Common myeloid progenitor, CD34-positive (primary cell): Measurements from ENCODE around the gene RELA.
"Not testable (repeated sequence)": the region's sequence is repeated elsewhere in the genome, so short reads cannot be mapped to it uniquely, and the experiment has no call there.

Experiments
- CTCF ChIA-PET: fragments of 350-600 bp; sonication (Branson Sonifier 250); formaldehyde crosslinking; loops from one replicate; lab custom pipeline; 2021; ENCODE audit warnings: antibody characterized with exemption; lab: Charles Lee
- POLR2A ChIA-PET: fragments of 350-600 bp; sonication (Branson Sonifier 250); formaldehyde crosslinking; loops from one replicate; lab custom pipeline; 2021; ENCODE audit warnings: antibody characterized with exemption; lab: Charles Lee
- DNase-seq, 3 donors: peaks; one replicate each; pipeline versions ENCODE4 v3.0.0 to v3.0.0-alpha.2; 2013
- H3K27ac ChIP-seq, 2 experiments: 1 replicate in 1 of 2; 2 replicates in 1 of 2; pipeline ENCODE4 v1.7.0; 2013; ENCODE audit warnings: inconsistent platforms in 2 of 2, low read length in 2 of 2, mild to moderate bottlenecking in 2 of 2, low read depth in 1 of 2, moderate library complexity in 1 of 2; ENCODE audit not compliant: severe bottlenecking in 2 of 2, insufficient read depth in 1 of 2, poor library complexity in 1 of 2
- H3K27me3 ChIP-seq, 5 experiments: replicated peaks in 2 of 5; 1 replicate in 3 of 5; 2 replicates in 2 of 5; pipeline versions ENCODE4 v1.6.1 to v1.7.0; 2013; ENCODE audit warnings: low read length in 4 of 5, mild to moderate bottlenecking in 2 of 5, moderate library complexity in 2 of 5, inconsistent platforms in 1 of 5; ENCODE audit not compliant: insufficient read depth in 5 of 5, control insufficient read depth in 4 of 5
- H3K36me3 ChIP-seq, 4 experiments: 1 replicate in 2 of 4; 2 replicates in 2 of 4; pipeline versions ENCODE4 v1.6.1 to v1.7.0; 2013; ENCODE audit warnings: low read length in 3 of 4, control low read depth in 1 of 4, mild to moderate bottlenecking in 1 of 4; ENCODE audit not compliant: control insufficient read depth in 4 of 4, insufficient read depth in 4 of 4
- H3K4me1 ChIP-seq, 4 experiments: 1 replicate in 3 of 4; 2 replicates in 1 of 4; pipeline versions ENCODE4 v1.6.1 to v1.7.1; 2013; ENCODE audit warnings: low read length in 3 of 4, mild to moderate bottlenecking in 3 of 4, control low read depth in 1 of 4, inconsistent platforms in 1 of 4, moderate library complexity in 1 of 4; ENCODE audit not compliant: control insufficient read depth in 4 of 4, insufficient read depth in 4 of 4; ENCODE audit errors: control extremely low read depth in 1 of 4
- H3K4me3 ChIP-seq, 7 experiments: 1 replicate in 4 of 7; 2 replicates in 3 of 7; pipeline versions ENCODE4 v1.5.1 to v1.7.0; 2013; ENCODE audit warnings: mild to moderate bottlenecking in 7 of 7, low read length in 6 of 7, moderate library complexity in 6 of 7, inconsistent platforms in 2 of 7, low read depth in 2 of 7, control low read depth in 1 of 7; ENCODE audit not compliant: insufficient read depth in 4 of 7, control insufficient read depth in 1 of 7; ENCODE audit errors: extremely low read depth in 1 of 7
- H3K9me3 ChIP-seq, 5 experiments: 1 replicate in 4 of 5; 2 replicates in 1 of 5; pipeline versions ENCODE4 v1.6.1 to v1.7.1; 2013; ENCODE audit warnings: low read length in 4 of 5, mild to moderate bottlenecking in 2 of 5, inconsistent platforms in 1 of 5, low read depth in 1 of 5, moderate library complexity in 1 of 5; ENCODE audit not compliant: control insufficient read depth in 4 of 5, insufficient read depth in 2 of 5; ENCODE audit errors: control extremely low read depth in 1 of 5
- WGBS: methylation state at CpG from one replicate; pipeline ENCODE4 v1.1.5; 2013; ENCODE audit not compliant: insufficient coverage; 5-methylcytosine and 5-hydroxymethylcytosine counted together

The RELA gene

GRCh38 chr11:65639623-65640482 lies 22.9 kb downstream of the RELA start:
- Histone ChIP-seq H3K9me3 (no peaks in the 10 kb centered on the region), H3K4me3 (peak overlapping the region in 6 of 7 experiments; percentile 58 to 78 (median 62)), H3K27ac (peak overlapping the region; percentile 68 to 84), H3K27me3 (no peaks in the 10 kb centered on the region), H3K4me1 (peaks cover 5 to 73% (median 64%) of the 10 kb centered on the region in 4 experiments), H3K36me3 (peaks cover 0 to 47% (median 29%) of the 10 kb centered on the region in 4 experiments)
- peak; percentile 47 to 72 (median 59) for DNase-seq
- POLR2A ChIA-PET = interaction anchor here (0.5 to 3.8 kb wide), 5 partner anchors 9 to 129 kb away, joined by 3 to 43 read pairs (median 6); partner anchors contain the start of gene RELA
- CTCF ChIA-PET = interaction anchor here (1.0 to 6.5 kb wide), 6 partner anchors 12 to 241 kb away, joined by 4 to 56 read pairs (median 12); partner anchors contain the start of gene MAP3K11
- 50% methylated on average over 5 of the region's 8 CpGs for WGBS

- Histone ChIP-seq H3K4me3 (peak overlapping the region in 5 of 7 experiments; percentile 76 to 84 (median 80)), H3K36me3 (peaks cover 0 to 47% (median 29%) of the 10 kb centered on the region in 4 experiments), H3K27ac (peak overlapping the region in 1 of 2 experiments; percentile 84), H3K4me1 (peaks cover 5 to 79% (median 68%) of the 10 kb centered on the region in 4 experiments)
- not testable (repeated sequence) for H3K27me3 ChIP-seq, H3K9me3 ChIP-seq, DNase-seq
- POLR2A ChIA-PET = interaction anchor here (0.6 to 2.0 kb wide), 5 partner anchors 8 to 212 kb away, joined by 3 to 18 read pairs (median 7); no protein-coding TSS in a partner anchor
- CTCF ChIA-PET = interaction anchor here (1.0 to 6.5 kb wide), 5 partner anchors 13 to 383 kb away, joined by 3 to 56 read pairs (median 6); partner anchors contain the start of gene MAP3K11
- 75% methylated on average over 7 of the region's 9 CpGs for WGBS
Observed at GRCh38 chr11:65639228-65639597, 23.5 kb downstream of the RELA start.

- Histone ChIP-seq H3K4me3 (peak within 1 kb of the TSS; percentile 60 to 84 (median 79)), H3K4me1 (peaks cover 5 to 82% (median 70%) of the 10 kb centered on the region in 4 experiments), H3K36me3 (peaks cover 0 to 49% (median 23%) of the 10 kb centered on the region in 4 experiments), H3K27ac (peak within 1 kb of the TSS; percentile 33 to 84), H3K9me3 (no peaks in the 10 kb centered on the region), H3K27me3 (no peaks in the 10 kb centered on the region)
- CTCF ChIA-PET = interaction anchor here (1.1 to 6.5 kb wide), 7 partner anchors 12 to 384 kb away, joined by 3 to 56 read pairs (median 3); partner anchors contain the start of gene KAT5
- POLR2A ChIA-PET = interaction anchor here (1.7 to 2.0 kb wide), 3 partner anchors 15 to 25 kb away, joined by 7 to 18 read pairs (median 11); partner anchors contain the start of gene RELA
- 5% methylated on average over 37 of the region's 46 CpGs for WGBS
- peak in 2 of 3 donors; percentile 63 to 67 for DNase-seq
Observed at GRCh38 chr11:65637794-65638419, 24.8 kb downstream of the RELA start, which contains the start of gene SIPA1. SIPA1 (plus strand) TSS chr11:65638101; CDS start chr11:65640922, 2,821 bp downstream.

- Histone ChIP-seq H3K27ac (no peak overlapping the region), H3K4me1 (peaks cover 5 to 77% (median 64%) of the 10 kb centered on the region in 4 experiments), H3K36me3 (peaks cover 0 to 47% (median 20%) of the 10 kb centered on the region in 4 experiments), H3K4me3 (peak overlapping the region in 2 of 7 experiments; percentile 83 to 84), H3K27me3 (no peaks in the 10 kb centered on the region), H3K9me3 (no peaks in the 10 kb centered on the region)
- DNase-seq = no peak
- POLR2A ChIA-PET = interaction anchor here (0.8 to 2.0 kb wide), 4 partner anchors 16 to 75 kb away, joined by 4 to 18 read pairs (median 9); partner anchors contain the start of genes KAT5 and RELA
- CTCF ChIA-PET = interaction anchor here (1.1 to 6.5 kb wide), 4 partner anchors 11 to 75 kb away, joined by 3 to 56 read pairs (median 30); partner anchors contain the start of gene KAT5
- WGBS = 100% methylated on average over 2 of the region's 3 CpGs
Observed at GRCh38 chr11:65637032-65637557, 25.6 kb downstream of the RELA start.

- H3K4me3 ChIP-seq = no peak overlapping the region
- H3K4me1 ChIP-seq = peaks cover 5 to 70% (median 57%) of the 10 kb centered on the region in 4 experiments
- POLR2A ChIA-PET = interaction anchor here (0.8 kb wide), 1 partner anchor 75 kb away, joined by 4 read pairs; the partner anchor contains the start of gene KAT5
- H3K27me3 ChIP-seq = no peaks in the 10 kb centered on the region
- CTCF ChIA-PET = interaction anchor here (5.6 kb wide), 1 partner anchor 10 kb away, joined by 56 read pairs; no protein-coding TSS in a partner anchor
- peaks cover 0 to 53% (median 24%) of the 10 kb centered on the region in 4 experiments for H3K36me3 ChIP-seq
- no peaks in the 10 kb centered on the region for H3K9me3 ChIP-seq
- WGBS = 99% methylated on average over 20 of the region's 28 CpGs
- no peak for DNase-seq
- peak overlapping the region in 1 of 2 experiments; percentile 12 for H3K27ac ChIP-seq
Observed at GRCh38 chr11:65636108-65637031, 26.3 kb downstream of the RELA start.
